OCI-LY1 (cell line): Measurements from ENCODE around the gene DOCK1.

Experiments
- EZH2 ChIP-seq: fragments of 200-600 bp; sonication (generic), shearing (Covaris generic); IDR thresholded peaks from 2 replicates; pipeline ENCODE4 v1.8.0; 2017; ENCODE audit warnings: borderline replicate concordance, mixed run types, mild to moderate bottlenecking, antibody characterized with exemption, low read length, moderate library complexity, mixed read lengths
- TF ChIP-seq, protein P1 (sequence below): fragments of 200-600 bp; sonication (generic), shearing (Covaris generic); IDR thresholded peaks from 2 replicates; pipeline ENCODE4 v1.5.1; 2017; ENCODE audit warnings: mild to moderate bottlenecking, antibody characterized with exemption, low read length, moderate library complexity, mixed read lengths

DNA sequence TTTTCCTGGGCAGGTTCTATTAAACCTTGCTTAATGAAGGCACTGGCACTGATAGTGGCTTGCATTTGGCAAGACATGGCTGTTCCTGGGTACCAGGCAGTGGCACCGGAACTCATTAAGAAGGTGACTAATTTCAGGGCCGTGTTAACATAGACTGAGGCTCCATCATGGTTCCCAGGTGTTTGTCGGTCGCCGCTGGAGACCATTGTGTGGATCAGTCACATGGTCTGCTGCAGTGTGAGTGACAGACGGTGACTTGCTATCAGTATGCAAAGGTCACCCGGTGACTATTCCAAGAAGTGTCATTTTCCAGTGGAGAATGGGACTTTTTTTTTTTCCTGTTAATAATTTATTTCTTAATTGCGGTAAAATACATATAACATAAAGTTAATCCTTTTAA lies 184.9 kb downstream of the DOCK1 start:
- TF ChIP-seq, protein P1, sequence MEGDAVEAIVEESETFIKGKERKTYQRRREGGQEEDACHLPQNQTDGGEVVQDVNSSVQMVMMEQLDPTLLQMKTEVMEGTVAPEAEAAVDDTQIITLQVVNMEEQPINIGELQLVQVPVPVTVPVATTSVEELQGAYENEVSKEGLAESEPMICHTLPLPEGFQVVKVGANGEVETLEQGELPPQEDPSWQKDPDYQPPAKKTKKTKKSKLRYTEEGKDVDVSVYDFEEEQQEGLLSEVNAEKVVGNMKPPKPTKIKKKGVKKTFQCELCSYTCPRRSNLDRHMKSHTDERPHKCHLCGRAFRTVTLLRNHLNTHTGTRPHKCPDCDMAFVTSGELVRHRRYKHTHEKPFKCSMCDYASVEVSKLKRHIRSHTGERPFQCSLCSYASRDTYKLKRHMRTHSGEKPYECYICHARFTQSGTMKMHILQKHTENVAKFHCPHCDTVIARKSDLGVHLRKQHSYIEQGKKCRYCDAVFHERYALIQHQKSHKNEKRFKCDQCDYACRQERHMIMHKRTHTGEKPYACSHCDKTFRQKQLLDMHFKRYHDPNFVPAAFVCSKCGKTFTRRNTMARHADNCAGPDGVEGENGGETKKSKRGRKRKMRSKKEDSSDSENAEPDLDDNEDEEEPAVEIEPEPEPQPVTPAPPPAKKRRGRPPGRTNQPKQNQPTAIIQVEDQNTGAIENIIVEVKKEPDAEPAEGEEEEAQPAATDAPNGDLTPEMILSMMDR = no peak
- no peak for TF ChIP-seq EZH2
